Adrenal gland (tissue), 5 donors: Measurements from ENCODE around the gene TRAPPC12.

ENCODE experiments used
- CTCF ChIP-seq, 6 experiments: fragments of 450-650 bp in 4 of 6; fragments of 200-600 bp in 2 of 6; sonication (generic) in 1 of 6; IDR thresholded peaks; 1 replicate in 5 of 6; 2 replicates in 1 of 6; pipeline versions ENCODE4 v1.5.1 to v1.8.0; 2016 to 2021; ENCODE audit warnings: antibody characterized with exemption in 6 of 6, mild to moderate bottlenecking in 2 of 6, moderate library complexity in 1 of 6
- POLR2A ChIP-seq, 2 donors: fragments of 450-650 bp; IDR thresholded peaks; one replicate each; pipeline ENCODE4 v1.6.1; 2017; ENCODE audit warnings: antibody characterized with exemption in 2 of 2, mild to moderate bottlenecking in 2 of 2, moderate library complexity in 1 of 2
- donor health status: DM: no; HTN: no; CAD: no.

- TF ChIP-seq CTCF (IDR thresholded peaks at IDR 0.05) (no peak), POLR2A (IDR thresholded peaks at IDR 0.05) (no peak)
These were observed 120.9 kb downstream of the TRAPPC12 start for GRCh38 chr2:3500326-3500899.
